IPS-NIHi7 (cell line): ENCODE results near the gene CNIH3.
"Not testable (repeated sequence)": the region's sequence is repeated elsewhere in the genome, so short reads cannot be mapped to it uniquely, and the experiment has no call there.

Experiments
- DNase-seq: peaks from one replicate; pipeline ENCODE4 v3.0.0; 2012; ENCODE audit warnings: mixed read lengths; ENCODE audit errors: extremely low spot score

CNIH3 gene

DNA sequence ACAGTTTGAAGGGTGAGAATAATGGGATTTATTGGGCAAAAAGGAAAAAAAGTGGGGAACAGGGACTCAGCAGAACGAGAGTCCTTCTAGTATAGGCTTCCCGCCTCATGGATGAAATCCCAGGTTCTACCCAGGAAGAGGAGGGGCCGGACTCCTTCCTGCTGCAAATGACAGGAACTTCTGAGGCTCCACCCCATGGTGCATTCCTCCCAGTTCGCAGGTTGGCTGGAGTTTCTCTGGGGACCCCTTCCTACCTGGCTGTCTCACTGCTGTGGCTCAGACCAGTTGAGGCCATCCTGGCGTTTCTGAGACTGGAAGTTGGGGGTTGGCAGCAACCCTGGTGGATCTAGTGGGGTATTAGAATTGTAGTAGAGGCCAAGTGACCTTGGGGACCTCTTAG, 27.5 kb downstream of the CNIH3 start:
- DNase-seq, result no peak

DNA sequence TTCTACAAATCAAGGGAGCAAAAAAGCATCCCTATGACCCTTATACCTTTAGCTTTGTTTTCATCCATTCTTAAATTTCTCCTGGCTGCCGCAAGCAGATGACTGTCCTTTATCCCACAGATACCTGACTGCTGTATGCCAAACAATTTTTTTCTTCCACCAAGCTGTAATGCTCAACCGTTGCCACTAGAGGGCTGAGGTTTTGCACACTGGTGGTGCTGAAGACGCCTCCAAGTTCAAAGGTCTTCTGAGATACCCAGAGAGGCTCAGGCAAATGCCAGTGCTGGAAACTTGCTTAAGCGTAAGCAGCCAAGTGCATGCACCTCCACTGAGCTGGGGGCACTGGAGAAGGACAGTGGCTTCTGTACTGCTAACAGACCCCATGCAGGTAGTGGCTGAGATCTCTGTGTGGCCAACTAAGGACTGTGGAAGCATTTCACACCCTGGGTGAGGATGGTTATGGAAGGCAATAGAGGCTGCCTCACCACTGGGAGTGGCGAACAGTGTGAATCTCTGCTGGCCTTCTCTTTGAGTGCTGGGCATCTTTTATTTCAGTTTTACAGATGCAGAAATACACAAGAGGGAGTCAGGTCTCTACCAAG, 28.5 kb downstream of the CNIH3 start:
- peak; percentile 82 for DNase-seq

- no peak for DNase-seq
Measured at GRCh38 chr1:224647449-224647848, 31.3 kb downstream of the CNIH3 start.

- no peak for DNase-seq
Measured at GRCh38 chr1:224650290-224650689, 34.2 kb downstream of the CNIH3 start.

GRCh38 chr1:224651188-224651587, 35.1 kb downstream of the CNIH3 start:
- DNase-seq, result no peak

DNA sequence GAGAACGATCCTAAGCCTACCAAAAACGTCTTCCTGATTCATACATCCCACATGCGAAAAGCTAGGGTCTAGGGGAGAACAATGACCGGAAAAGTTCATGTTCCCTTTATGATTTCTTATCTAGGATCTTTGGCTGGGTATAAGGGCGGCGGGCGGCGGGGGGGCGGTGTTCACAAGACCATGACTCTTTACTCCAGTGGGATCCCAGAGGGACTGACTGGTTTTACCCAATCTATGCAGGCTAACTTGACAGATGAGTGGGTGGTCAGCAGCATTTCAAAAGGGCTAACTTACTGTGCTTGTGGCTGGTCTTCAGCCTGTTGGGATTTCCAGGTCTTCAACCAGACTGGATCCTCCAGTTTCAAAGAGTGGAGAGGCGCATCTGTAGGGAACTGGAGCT, 40.3 kb downstream of the CNIH3 start:
- no peak for DNase-seq

GRCh38 chr1:224660074-224660473, 44.0 kb downstream of the CNIH3 start:
- no peak for DNase-seq

DNA sequence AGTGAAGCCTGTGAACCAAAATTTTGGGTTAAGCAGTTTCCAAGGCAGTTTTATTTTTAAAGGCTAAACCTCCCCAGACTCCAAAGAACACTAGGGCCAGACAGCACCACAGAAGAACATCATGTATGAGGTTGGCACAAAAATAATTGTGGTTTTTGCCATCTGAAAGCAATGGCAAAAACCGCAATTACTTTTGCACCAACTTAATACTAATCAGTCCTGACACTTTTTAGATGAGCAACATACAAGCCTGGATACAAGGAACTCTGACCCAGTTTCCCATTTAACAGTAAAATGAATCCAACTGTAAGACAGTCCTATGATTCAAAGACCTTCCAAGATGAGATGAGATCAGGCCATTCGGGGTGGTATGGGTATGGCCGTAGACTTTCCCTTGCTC, 46.8 kb downstream of the CNIH3 start:
- DNase-seq, result no peak

- DNase-seq, result no peak
Measured at GRCh38 chr1:224665016-224665415, 48.9 kb downstream of the CNIH3 start.

- no peak for DNase-seq
Measured at GRCh38 chr1:224666078-224666477, 50.0 kb downstream of the CNIH3 start.

GRCh38 chr1:224666913-224667312, 50.8 kb downstream of the CNIH3 start:
- no peak for DNase-seq

DNA sequence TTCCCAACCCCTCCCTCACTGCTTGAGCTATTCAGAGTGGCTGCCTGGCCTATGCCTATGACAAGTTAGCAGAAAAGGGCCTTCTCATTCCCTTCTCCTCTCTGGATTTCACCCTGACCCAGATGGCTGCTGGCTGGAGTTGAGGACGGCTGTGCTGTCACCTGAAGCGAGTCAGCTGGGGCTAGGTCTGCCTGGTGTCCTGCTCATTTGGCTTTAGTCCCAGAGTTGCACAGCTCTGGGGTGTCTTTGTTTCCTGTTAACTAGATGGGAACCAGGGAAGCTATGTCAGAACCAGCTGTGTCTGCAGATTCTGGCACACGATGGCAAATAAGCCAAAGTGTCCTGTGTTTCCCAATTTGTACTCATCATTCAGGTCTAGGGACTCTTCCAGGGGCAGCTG, 52.9 kb downstream of the CNIH3 start:
- DNase-seq, result no peak

DNA sequence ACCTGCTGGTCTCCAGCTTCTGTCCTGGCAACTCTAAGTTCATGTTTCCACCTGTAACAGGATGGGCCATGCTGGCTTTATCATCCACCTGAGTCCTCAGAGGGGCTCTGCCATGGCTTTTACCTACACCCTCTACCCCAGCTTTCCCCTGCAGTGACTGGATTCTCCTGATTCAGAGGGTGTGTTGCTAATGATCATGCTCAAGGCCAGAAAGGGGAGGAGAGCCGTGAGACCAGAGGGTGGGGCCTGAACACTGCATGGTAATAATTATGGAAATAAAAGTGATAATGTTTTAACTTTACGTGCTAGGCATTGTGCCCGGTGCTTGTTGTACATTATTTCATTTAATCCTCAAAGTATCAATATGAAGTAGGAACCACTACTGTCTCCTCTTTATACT, 53.3 kb downstream of the CNIH3 start:
- no peak for DNase-seq

- DNase-seq, result no peak
Measured at GRCh38 chr1:224670506-224670905, 54.4 kb downstream of the CNIH3 start.

- no peak for DNase-seq
Measured at GRCh38 chr1:224671076-224671475, 55.0 kb downstream of the CNIH3 start.

DNA sequence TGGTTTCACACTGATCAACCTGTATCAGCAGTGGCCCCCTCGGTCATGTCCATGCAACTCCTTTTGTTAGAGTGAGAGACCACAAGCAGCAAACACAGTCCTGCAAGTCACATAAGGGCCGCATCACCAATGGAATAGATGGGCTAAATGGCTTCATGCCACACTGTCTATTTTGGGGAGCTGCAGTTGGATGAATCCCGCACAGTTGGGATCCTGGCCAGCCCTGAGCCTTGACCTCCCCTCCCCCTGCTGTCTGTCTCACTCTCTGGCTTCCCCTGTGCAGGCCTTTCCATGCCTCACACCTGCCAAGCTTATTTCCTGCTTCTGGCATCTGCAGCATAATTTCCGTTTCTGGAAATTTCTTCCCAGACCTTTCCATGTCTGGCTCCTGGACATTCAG, 57.0 kb downstream of the CNIH3 start:
- DNase-seq, result no peak

DNA sequence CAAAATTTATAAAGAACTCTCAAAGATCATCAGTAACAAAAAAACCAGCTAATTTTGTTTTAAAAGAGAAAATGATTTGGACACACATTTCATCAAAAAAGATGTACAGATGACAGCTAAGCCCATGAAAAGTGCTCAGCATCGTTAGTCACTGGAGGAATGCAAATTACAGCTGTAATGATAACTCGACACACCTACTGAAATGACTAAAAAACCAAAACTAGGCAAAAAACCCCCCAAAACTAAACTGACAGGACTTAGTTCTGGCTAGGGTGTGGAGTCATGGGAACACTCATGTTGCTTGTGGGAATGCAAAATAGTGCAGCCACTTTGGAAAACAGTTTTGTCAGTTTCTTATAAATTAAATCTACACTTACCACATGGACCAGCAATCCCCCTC, 59.5 kb downstream of the CNIH3 start:
- no peak for DNase-seq

- DNase-seq, result no peak
Measured at GRCh38 chr1:224676551-224676950, 60.4 kb downstream of the CNIH3 start.

GRCh38 chr1:224678168-224678567, 62.1 kb downstream of the CNIH3 start:
- no peak for DNase-seq

DNA sequence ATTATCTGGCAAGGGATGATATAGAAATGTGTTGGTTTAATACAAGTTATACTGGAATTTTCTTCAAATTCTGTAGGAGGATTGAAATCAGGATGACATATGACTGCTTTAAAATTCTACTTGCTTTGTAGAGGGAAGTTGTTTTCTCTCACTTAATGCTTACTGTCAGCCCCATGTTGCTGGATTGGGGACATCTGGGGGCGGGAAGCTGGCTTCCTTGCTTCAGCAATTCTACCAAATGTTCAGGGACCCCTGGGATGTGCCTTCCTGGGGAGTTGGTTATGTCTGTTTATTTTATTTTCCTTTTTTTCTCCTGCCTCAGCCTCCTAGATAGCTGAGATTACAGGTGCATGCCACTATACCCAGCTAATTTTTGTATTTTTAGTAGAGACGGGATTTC, 63.5 kb downstream of the CNIH3 start:
- DNase-seq, result no peak

- DNase-seq, result no peak
Measured at GRCh38 chr1:224681816-224682215, 65.7 kb downstream of the CNIH3 start.

DNA sequence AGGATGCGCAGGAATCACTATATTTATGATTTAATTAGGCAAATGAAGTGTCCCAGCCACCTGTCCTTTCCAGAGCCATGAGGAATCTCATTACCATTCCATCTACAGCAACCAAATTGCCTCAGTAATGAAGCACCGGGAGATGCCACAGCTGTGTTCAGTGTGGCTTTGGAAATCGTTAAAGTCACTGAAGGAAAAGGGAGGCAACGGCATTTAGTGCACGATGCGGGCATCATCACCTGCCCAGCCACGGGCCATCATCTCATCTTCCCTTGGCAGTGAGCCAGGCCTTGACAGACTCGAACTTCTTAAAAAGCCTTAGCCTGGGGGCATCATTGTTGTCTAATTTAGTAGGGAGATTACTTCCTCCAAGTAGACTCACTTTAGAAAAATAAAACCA, 67.8 kb downstream of the CNIH3 start:
- no peak for DNase-seq

DNA sequence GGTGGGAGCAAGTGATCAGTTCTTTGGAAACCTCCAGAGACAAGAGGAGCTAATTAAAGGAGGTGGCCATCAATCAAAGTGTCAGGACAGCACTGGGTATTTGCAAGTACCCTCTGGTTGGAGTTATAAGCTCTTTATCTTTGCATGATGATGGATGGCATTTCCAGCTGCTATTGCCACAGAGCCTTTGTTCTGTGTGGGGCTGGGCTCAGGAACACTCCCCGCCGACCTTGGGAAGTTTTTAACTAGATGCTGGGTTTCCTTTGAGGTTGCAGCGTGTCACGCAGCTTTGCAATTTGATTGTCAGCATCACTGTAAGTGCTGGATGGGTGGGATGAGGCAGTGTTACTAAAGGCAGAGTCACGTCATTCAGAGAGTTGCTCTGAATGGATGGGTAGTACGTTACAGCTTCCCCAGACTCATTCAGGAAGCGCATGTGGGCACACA, 68.9 kb downstream of the CNIH3 start:
- DNase-seq, result no peak

DNA sequence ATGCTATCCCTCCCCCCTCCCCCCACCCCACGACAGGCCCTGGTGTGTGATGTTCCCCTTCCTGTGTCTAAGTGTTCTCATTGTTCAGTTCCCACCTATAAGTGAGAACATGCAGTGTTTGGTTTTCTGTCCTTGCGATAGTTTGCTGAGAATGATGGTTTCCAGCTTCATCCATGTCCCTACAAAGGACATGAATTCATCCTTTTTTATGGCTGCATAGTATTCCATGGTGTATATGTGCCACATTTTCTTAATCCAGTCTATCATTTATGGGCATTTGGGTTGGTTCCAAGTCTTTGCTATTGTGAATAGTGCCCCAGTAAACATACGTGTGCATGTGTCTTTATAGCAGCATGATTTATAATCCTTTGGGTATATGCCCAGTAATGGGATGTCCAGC, 70.0 kb downstream of the CNIH3 start:
- not testable (repeated sequence) for DNase-seq
